GM18868 (cell line): Measurements from ENCODE around the gene DCAF5.

ENCODE experiments used
- ATAC-seq: cut with Tn5 transposase; IDR thresholded peaks from one replicate; pipeline ENCODE4 v1.9.1; 2021; ENCODE audit warnings: mild to moderate bottlenecking, moderate library complexity; ENCODE audit not compliant: unreplicated experiment

The DCAF5 gene

DNA sequence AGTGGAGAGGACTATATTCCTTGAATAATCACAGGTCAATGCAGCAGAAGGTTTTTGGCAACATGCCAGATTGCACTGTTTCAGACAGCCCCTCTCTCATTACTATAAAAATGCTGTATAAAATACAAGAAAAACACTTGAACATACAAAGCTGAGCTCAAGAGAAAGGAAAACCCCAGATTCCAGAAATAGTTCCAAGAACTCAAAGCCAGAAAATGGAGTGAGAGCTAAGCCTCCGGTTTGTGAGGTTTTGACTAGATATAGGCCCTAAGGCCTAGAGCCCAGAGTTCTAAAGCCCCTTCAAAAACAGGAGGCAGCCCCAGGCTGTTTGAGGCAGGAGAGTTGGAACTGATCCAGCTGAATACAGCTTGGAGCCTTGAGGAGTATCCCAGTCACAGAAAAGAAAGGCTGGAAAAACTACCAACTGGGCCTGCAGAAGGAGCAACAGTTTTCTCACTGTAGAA lies 144.5 kb downstream of the DCAF5 start:
- ATAC-seq = no peak

DNA sequence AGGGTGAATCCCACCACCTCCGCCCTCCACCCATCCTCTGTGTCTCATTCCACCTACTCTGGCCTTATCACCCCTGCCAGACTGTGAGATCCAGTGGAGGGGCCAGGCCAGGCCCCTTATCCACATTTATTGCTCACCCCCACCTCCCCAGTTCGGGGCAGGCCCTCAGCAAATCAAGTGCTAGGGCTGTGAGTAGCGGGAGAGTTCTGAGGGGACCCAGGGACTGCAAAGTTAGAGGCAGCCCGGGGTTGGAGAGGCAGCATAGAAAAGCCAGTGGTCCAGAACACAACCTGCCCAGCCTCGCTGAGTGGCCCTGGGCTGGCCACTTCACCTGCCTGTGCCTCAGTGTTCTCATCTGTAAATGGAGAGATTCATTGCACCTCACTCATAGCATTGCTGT lies 146.6 kb downstream of the DCAF5 start:
- ATAC-seq = no peak

DNA sequence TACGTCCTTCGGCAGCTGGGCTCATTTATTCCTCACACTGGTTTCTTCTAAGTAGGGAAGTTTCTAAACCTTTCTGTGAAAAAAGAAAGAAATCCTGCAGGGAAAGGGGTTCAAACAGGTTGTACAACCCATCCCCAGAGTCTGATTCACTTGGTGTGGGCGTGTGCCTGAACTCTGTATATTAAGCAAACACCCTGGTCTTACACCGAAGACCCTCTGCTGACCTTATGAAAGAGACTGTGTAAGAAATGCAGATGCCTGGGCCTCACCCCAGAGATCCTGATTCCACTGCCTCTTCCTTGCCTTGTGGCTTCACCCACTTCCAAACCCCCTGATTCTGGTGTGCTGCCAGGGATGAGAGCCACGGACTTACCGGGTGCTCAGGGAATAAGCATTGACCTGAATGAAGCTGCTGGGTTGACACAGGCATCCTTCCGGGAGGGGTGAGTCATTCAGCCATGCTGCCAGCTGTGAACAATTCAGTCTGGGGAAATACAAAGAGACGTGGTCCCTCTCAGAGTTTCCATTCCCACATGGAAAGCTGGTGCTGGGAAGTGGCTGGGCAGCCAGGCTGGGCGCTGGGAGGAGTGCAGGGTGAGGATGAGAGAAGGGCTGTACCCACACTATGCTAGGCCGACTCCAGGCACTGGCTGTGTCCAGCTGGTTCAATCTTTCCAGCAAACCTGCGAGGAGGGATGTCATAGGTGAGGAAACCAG lies 147.3 kb downstream of the DCAF5 start:
- no peak for ATAC-seq

DNA sequence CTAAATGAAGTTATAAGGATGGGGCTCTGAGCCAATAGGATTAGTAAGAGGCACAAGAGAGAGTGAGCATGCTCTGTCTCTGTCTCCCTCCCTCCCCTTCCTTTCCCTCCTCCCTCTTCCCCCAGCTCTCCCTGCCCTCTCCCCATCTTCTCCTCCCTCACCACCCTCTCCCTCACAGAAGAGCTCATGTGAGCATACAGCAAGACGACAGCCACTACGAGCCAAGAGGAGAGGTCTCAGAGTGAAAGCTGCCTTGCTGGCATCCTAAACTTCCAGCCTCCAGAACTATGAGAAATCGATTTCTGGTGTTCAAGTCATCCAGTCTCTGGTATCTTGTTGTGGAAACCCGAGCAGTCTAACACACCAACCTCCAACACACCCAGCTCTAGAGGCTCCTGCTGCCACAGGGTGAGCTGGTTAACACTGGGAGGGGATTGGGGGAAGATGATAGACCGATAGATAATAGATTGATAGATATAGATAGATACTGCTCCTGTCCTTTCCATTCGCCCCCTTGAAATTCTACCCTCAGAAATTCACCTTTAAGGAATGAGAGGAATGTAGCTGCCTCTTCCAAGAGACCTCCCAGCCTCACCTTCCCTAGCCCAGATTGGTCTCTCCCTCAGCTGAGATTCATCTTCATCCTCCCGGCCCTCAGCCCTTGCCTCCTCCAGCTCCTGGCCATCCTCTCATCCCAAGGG lies 148.0 kb downstream of the DCAF5 start:
- ATAC-seq = no peak

DNA sequence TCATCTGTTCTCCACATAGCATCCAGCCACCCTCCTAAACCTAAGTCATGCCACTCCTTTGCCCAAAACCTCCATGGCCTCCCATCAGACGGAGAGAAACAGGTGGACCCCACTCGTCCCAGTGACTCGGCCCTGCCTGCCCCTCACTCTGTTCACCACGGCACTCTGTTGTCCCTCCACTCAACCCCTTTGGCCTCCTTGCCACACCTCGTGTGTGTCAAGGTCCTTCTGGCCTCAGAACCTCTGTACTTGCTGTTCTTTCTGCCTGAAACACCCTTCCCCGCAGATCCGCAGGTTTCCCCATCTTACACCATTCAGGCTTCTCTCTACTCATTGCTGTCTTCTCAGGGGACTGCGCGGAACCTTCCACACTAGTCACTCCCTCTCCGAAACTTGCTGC lies 149.3 kb downstream of the DCAF5 start:
- no peak for ATAC-seq

DNA sequence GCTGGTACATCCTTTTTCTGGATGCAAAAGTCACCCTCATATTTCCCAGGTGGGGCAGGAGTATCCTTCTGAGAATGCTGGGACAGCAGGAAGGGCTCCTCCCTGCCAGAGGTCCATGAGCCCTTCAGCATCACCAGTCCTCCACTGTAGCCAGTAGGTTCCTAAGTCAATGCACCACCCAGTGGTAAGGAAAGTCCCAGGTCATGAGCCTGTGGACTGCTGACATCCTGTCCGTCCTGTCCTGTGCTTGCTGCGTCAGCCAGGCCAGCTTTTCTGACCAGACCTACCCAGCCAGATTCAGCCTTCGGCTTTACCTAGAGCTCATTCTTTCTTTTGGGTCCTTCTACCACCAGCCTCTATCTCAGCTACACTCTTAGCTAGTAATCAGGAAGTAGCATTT lies 150.8 kb downstream of the DCAF5 start:
- no peak for ATAC-seq

DNA sequence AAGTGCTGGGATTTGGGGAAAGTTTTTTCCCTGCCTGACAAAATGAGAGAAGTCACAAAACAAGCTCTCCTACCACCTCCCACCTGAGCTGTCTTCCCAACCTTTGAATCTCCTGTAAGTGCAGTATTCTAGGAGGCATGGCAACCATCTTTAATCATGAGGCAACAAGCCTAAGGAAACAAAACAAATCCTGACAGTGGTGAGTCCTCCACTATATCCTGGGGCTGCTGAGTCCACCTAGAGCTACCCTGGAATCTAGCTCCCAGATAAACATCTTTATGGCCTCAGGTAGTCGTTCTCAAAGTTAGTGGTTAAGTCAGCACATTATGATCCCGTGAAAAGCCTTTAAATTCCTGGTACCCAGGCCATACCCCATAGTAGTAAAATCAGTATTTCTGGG lies 151.5 kb downstream of the DCAF5 start:
- ATAC-seq = no peak
